Sciatic nerve (tissue), 2 donors: ENCODE data around the gene CDK4. TPM values are rescaled to one million over a fixed set of nuclear protein-coding genes. Genes with fewer than 3 reads are reported as not detected.
"Not testable (repeated sequence)": the region's sequence is repeated elsewhere in the genome, so short reads cannot be mapped to it uniquely, and the experiment has no call there.

ENCODE experiments used
- ATAC-seq: fragments of 200-7000 bp; cut with Tn5 transposase; one replicate; pipeline ENCODE4 v1.9.1; 2020; ENCODE audit warnings: mild to moderate bottlenecking, moderate library complexity
- DNase-seq: peaks from one replicate; pipeline ENCODE4 v3.0.0-alpha.2; 2020; ENCODE audit warnings: low spot score
- intact Hi-C: fragments of 100-400 bp; cut with DNase I; formaldehyde crosslinking; loops from one replicate; pipeline ENCODE4 v1.14.2; 2022
- total RNA-seq: library from RNA; stranded (reverse); fragmentation: NEBNext Ultra II Directional; extraction: Animal tissue kit (Norgen Biotek cat#: 25700); gene quantifications from one replicate; pipeline ENCODE4 v1.2.1, GENCODE V29; 2021
- donor health status: DM: no; HTN: no; CAD: no.
- donor health status: DM: no; HTN: no; CAD: no.

Gene CDK4
- total RNA-seq, 1 donor from 2014 or later, result 54.0 TPM

DNA sequence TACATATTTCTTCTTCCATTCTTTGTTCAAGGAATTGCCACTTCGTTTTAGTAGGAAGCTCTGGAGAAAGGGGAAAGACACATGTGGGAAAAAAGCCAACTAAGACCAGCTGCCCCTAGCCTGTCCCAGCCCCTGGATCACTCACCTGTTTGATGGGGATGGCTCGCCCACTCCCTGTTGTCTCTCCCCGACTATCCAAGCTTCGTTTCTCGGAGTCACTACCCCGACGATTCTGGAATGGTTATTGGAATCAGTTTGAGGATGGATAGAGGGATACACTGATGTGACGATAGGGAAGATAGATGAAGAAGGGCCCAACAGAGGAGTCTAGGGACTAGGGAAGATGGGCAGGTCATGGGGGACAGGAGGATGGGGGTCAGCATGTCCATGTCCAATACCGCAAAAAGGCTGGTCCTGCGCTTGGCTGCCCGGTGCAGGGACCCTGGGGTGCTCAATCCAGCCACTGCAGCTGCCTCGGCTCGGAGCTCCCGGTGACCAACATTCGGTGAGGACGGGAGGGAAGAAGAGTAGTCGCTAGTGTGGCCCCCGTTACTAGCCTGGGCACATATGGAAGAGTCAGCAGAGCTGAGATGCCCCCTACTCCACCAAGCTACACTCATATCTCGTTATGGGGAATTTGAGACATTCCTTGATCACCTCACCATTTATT, 20.6 kb downstream of the CDK4 start:
- intact Hi-C loops, result no loop called here

DNA sequence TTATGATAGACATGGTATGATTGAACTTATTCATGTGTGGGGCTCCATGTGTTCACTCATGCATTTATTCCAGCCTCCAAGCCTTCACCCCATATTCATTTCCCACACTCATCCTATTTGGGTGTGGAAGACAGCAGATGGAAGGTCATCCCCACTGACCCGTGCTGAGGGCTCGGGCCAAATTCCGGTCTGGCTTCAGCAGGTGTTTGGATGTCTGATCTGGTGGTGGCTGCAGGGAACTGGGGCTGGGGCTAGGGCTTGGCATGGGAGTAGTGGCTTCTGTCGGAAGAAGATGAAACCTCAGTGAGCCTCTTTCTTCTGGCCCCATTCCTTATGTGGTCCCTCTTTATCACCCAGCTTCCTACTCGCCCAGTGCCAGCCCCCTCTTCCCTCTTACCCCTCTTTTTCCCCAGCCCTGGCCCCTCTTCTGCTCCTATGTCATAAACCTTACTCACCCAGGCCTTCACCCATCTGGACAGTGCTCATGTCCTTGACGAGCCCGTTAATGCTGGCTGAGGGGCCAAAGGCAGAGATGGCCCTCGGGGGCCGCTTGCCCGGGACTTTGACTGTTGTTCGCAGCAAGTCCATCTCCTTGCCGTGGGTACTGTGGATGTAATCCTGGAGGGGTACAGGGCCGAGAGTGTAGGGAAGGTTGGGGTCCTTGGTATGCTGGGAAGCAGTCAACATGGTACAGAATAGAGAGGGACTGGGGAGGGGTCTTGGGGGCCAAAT, 21.6 kb downstream of the CDK4 start:
- intact Hi-C loops, result no loop called here
- ATAC-seq (no peak), DNase-seq (no peak)

More for the DNA sequence above, 20.6 kb downstream of the CDK4 start:
- DNase-seq, result peak; percentile 53
- ATAC-seq, result no peak

DNA sequence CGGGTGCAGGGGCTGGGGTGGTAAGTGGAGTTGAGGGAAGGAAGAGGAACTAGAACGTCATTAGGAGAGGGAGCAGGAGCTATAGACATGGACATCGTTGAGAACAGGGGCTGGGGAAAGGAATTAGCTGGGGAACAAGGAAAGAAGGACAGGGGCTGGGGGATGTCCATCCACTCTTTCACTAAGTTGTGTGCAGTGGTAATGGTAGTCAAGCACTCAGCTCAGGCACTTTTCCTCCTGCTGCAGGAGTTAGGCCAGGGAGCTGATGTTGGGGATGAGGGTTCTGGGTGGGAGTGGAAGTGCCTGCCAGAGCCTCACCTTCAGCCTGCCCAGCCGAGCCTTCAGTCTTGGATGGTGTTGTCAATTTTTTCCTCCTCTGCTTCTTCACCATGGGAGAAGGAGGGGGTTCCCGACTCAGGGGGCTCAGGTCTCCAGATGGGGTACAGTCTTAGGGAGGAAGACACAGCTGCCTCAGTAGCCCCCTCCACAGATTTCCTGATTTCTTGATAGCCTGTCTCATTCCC, 22.7 kb downstream of the CDK4 start:
- intact Hi-C loops, result no loop called here
- ATAC-seq, result no peak
- no peak for DNase-seq

DNA sequence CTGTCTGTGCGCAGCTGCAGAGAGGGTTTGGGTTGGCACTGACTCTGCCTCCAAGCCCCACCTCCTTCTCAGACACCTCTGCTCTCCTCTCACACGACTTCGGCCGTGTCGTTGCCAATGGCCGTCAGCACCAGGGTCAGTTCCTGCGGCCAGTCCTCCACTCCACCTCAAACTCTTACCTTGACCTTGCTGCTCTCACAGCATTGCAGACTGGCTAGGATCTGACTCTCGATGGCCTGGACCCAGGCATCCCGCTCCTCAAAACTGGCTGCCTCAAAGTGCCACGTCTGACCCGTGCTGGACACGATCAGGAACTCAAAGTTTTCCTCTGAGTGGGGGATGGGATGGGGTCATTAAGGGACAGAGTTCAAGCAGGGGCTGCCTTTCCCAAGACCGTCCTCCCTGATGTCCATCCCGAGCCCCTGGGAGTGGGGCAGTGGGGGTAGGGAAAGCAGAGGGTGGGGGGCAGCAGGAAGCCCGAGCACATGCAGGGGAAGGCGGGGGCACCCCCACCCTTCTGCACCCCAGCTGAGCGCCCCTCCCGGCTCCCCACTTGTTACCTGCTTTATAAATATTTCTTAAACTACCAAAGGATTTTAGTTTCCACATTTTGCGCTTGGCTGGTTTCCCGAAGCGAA, 24.2 kb downstream of the CDK4 start:
- DNase-seq, result no peak
- intact Hi-C loops, result no loop called here
- no peak for ATAC-seq

DNA sequence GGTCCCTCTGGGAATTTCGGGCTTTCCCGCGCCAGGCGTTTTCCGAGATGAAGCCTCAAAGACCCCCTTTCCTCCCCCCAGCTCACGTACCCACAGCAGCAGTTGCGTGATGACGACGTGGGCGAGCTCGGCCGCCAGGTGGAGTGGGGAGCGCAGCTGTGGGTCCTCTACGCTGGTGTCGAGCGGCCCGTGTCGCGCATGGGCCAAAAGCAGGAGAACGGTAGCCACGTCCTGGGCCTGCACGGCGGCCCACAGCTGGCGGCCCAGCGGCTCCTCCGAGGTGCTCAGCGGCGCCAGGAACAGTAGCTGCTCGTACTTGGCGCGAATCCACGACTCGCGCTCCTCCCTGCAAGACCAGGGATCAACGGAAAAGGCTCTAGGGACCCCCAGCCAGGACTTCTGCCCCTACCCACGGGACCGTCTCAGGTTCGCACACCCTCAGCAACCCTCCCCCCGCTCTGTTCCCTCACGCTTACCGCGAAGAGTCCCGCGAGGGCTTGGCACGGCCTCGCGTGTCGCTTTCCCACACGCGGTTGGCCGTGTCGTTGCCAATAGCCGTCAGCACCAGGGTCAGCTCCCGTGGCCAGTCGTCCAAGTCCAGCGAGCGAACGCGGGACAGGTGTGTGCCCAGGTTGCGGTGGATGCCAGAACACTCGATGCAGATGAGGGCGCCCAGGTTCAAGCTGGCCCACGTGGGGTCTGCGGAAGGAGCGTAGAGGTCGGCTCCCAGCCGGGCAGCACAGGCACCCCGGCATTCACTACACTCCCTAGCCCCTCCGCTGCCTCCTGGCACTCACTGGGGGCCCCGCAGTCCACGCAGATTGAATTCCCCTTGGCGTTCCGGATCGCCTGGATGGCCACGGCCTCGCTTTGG, 25.0 kb downstream of the CDK4 start:
- intact Hi-C loops, result no loop called here
- peak; percentile 38 for ATAC-seq
- no peak for DNase-seq

DNA sequence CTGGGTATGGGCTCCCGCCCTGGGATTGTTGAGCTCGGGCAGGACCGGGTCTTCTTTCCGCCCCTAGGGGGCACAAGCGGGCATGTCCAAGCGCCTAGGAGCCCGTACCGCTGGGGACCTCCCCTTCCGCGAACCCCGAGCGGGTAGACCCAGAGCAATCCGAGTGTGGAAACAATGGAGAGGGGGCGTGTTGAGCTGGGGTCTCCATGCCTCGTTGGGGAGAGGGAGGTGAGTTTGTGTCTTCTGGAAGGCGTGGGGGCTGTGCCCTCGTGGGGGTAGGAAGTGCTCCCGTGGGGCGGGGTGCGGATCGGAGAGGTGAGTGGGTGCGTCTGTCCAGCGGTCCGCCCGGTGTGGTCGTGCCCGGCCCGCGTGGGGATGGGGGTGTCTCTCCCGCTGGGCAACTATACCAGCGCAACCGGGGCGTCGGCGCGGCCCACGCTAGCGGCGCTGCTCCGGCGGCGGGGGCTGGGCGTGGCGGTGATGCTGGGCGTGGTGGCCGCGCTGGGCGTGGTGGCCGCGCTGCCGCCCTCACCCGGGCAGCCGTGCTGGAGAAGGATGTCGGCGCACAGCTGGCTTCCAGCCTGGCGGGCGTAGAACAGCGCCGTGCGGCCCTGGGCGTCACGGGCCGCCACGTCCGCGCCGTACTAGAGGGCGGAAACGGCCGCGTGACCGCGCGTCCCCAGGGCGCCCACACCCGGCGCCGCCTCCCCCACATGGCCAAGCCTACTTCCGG, 25.8 kb downstream of the CDK4 start:
- ATAC-seq (peak; percentile 65), DNase-seq (peak; percentile 82)
- intact Hi-C loops, result no loop called here

DNA sequence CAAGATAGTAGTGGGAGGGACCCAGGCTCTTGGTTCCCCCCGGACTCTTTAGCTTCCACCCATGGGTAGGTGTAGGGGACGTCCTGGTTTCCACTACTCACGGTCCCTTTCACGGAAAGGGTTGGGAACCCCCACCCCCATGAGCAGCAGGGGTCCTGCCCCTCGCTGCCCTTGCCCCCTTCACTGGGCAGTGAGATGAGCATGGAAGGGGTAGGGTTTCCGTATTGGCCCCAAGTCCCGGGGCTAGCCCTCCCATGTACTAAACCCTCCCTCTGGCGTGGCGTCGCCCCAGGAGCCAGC, 26.3 kb downstream of the CDK4 start:
- DNase-seq (no peak), ATAC-seq (no peak)
- intact Hi-C loops, result no loop called here

DNA sequence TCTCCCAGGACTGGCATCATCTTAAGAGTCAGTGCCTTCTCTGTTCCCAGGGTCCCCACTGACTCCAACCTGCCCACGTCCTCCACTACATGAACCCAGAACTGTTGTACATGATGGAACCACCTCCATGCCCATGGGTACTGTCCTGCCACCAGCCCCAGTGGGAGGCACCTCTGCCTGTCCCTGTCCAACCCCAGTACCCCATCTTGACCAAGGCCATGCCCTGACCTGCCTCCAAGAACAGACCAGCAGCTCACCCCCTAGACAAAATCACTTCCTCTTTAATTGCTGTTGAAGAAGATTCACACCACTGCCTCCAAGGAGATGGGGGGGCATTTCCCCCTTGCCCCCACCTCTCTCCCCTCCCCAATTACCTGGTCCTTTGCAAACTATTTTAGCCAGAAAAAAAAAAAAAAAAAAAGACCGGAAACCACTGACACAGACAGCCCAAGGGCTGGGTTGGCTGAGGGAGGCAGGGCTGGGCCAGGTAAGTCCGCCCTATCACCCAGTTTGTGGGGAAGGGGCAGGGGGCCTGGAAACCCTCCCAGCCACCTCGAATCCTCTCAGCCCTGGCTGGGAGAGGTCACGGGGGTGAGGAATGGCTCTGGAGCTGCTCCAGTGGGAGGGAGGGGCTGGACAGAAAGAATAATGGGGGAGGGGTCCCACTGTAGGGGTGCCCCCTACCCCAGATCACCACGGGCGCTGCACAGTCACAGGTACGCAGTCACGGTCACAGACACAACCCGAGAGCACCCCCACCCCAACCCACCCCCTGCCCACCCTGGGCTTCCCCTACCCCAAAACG, 27.0 kb downstream of the CDK4 start:
- ATAC-seq, result no peak
- DNase-seq, result no peak
- intact Hi-C loops, result no loop called here

DNA sequence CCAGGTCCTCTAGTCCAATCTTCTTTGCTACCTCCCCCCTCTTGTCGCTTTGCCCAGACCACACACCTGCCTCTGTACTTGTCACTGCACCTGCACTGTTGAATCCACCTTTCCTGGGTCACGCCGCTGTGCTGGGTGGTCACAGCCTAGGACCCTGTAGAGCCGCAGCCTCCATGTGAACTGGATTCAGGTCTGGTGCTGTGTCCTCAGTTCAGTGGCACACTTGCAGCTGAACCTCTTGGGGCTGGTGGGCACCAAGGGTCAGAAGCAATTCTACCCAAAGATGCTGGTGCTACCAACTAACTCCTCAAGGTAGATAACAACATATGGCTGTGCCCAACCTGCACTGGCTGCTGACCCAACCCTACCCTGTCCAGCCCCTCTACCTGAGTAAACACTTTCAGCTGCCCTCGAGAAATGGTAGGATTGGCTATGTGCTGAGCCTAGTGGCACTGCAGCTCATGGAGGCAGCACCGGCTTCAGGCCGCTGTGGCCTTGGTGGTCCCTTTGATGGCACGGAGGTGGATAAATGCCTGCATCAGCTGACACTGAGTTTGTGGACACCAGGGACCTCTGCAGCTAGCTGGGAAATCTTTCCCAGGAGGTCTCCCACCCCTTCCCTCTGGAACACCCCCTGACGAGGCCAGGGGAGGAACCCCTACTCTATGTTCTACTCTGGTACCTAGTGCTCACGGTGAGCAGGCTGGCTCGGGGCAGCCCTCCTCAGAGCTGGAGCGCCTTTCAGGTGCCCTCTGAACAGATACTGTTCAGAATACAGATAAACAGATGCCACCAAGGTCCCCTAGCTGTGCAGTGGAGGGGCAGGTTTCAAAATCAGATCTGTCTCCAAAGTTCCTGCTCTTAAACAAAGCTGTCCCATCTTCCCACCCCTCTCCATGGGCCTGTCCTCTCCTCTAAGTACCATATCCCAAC, 27.8 kb downstream of the CDK4 start:
- ATAC-seq (no peak), DNase-seq (no peak)
- intact Hi-C loops, result no loop called here

DNA sequence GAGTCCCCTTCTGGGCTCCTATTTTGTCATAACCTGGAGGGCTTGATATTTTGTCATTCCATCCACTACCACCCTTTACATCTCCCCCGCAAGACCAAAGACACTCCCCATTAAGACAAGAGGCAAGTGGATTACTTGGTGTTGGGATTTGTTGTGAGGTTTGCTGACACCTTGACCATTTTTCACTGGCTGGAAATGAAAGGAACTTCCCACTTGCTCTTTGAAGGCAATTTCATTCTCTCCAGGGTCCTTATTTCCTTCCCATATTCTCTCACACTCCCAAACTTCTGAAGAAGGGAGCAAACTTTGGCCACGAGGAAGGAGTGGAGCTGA, 28.5 kb downstream of the CDK4 start:
- ATAC-seq (no peak), DNase-seq (no peak)
- intact Hi-C loops, result no loop called here

DNA sequence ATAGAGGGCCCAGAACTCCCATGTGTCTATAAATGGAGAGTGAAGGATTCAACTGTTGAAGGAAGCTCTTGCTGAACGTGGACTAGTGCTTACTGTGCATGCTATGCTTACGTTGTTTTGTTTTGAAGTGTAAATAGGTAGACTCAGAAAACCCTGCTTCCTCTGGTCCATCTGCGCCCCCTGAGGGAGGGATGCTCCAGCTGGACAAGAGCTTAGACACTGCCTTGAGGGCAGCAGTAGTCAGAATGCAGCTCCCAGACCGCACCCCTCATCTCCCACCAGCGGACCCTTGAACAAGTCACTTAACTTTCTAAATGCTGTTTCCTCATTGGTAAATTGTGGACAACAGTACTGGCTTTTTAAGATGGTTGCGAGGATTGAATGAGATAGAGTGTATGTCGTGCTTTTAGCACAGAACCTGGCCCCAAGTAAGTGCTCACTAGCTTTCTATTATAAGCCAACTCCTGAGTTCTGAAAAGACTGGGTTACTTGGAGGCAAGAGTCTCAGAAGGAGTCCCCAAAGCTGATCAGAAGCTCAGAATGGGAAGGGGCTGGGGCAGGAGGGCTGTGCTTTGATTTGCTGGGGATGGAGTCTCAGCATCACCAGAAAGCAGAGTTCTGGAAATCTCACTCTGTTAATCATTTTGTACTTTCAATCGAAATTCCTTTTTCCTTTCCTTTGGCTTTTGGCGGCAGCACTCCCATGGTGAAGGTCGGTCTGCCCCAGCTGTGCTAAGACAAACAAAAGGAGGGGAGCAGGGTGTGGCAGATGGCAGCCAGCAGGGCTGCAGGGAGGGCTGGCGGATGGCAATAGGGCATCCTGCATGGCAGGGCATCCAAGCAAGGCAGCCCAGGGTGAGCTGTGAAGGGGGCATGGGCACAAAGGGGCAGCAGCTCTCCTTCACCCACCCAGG, 29.1 kb downstream of the CDK4 start:
- intact Hi-C loops, result no loop called here
- ATAC-seq, result no peak

DNA sequence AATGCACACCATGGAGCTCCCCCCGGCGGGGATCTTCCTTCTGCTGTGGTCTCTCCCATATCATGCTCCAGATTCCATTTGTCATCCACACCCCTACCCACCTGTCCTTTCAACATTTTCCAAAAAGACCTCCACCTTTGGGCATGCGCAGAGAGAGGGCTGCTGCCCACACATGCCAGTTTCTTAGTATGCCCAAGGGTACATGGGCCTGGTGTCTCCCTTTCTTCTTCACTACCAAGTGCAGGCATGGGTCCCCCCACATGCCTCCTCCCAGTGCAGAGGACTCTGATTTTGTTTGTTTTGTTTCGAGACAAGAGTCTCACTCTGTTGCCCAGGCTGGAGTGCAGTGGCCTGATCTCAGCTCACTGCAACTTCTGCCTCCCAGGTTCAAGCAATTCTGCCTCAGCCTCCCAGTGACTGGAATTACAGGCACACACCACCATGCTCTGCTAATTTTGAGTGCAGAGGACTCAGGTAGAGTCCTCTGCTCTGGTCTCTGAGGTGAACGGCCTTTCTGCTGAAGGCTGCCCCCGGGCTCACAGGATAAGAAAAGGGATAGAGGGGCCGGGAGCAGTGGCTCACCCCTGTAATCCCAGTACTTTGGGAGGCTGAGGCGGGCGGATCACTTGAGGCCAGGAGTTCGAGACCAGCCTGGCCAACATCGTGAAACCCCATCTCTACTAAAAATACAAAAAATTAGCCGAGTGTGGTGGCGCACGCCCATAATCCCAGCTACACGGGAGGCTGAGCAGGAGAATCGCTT, 30.1 kb downstream of the CDK4 start:
- DNase-seq, intact Hi-C loops, ATAC-seq: not testable (repeated sequence)

More for the DNA sequence above, 29.1 kb downstream of the CDK4 start:
- DNase-seq, result no peak

DNA sequence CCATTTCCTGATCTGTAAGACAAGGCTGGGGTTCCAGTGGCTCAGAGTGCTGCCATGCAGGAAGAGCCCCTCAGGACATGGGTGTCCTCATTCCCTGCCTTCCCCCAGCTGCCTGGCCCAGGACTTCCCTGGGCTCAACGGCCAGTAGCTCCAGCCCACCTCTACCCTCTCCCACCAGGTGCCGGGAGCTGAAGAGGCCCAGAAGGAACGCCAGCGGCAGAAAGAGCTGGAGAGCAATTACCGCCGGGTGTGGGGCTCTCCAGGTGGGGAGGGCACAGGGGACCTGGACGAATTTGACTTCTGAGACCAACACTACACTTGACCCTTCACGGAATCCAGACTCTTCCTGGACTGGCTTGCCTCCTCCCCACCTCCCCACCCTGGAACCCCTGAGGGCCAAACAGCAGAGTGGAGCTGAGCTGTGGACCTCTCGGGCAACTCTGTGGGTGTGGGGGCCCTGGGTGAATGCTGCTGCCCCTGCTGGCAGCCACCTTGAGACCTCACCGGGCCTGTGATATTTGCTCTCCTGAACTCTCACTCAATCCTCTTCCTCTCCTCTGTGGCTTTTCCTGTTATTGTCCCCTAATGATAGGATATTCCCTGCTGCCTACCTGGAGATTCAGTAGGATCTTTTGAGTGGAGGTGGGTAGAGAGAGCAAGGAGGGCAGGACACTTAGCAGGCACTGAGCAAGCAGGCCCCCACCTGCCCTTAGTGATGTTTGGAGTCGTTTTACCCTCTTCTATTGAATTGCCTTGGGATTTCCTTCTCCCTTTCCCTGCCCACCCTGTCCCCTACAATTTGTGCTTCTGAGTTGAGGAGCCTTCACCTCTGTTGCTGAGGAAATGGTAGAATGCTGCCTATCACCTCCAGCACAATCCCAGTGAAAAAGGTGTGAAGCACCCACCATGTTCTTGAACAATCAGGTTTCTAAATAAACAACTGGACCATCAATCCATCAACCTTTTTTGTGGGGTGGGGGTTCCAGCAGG, 31.2 kb downstream of the CDK4 start:
- intact Hi-C loops, result no loop called here
- DNase-seq, result no peak
- ATAC-seq, result peak; percentile 7
